Body of pancreas (tissue), 4 donors: Measurements from ENCODE around the gene TEPSIN. TPM values are rescaled to one million over a fixed set of nuclear protein-coding genes. Genes with fewer than 3 reads are reported as not detected.

ENCODE experiments used
- ATAC-seq: fragments of 150-250 bp; one replicate; pipeline ENCODE4 v1.9.1; 2016
- DNase-seq, 4 donors: peaks; one replicate each; pipeline ENCODE4 v3.0.0-alpha.2; 2019
- H3K27ac ChIP-seq, 4 donors: fragments of 200-600 bp; sonication (generic); 1 replicate in 3 of 4; 2 replicates in 1 of 4; pipeline versions ENCODE4 v1.5.1 to v1.6.1; 2016 to 2019; ENCODE audit warnings: mild to moderate bottlenecking in 1 of 4, mixed read lengths in 1 of 4, moderate library complexity in 1 of 4
- H3K27me3 ChIP-seq, 2 donors: fragments of 200-600 bp; sonication (generic); one replicate each; pipeline ENCODE4 v1.6.0; 2016; ENCODE audit warnings: mild to moderate bottlenecking in 1 of 2
- H3K36me3 ChIP-seq, 2 donors: fragments of 200-600 bp; sonication (generic); replicated peaks in 1 of 2; 2 replicates each; pipeline ENCODE4 v1.5.1; 2016; ENCODE audit warnings: low read depth in 2 of 2; ENCODE audit not compliant: insufficient read depth in 1 of 2
- H3K4me1 ChIP-seq: fragments of 200-600 bp; sonication (generic); one replicate; pipeline ENCODE4 v1.6.0; 2016
- H3K4me3 ChIP-seq, 2 donors: fragments of 200-600 bp; sonication (generic); 1 replicate in 1 of 2; 2 replicates in 1 of 2; pipeline ENCODE4 v1.5.1; 2016 to 2019
- H3K9me3 ChIP-seq, 3 donors: fragments of 200-600 bp; sonication (generic); 1 replicate in 2 of 3; 2 replicates in 1 of 3; pipeline ENCODE4 v1.5.1; 2016
- POLR2A ChIP-seq, 3 donors: fragments of 450-650 bp; IDR thresholded peaks; one replicate each; pipeline ENCODE4 v1.6.1; 2016; ENCODE audit warnings: antibody characterized with exemption in 3 of 3, mild to moderate bottlenecking in 2 of 3
- WGBS, 2 donors: methylation state at CpG; one replicate each; pipeline ENCODE4 v1.1.5; 2017; 5-methylcytosine and 5-hydroxymethylcytosine counted together
- intact Hi-C: fragments of 100-400 bp; cut with DNase I; formaldehyde crosslinking; loops from one replicate; pipeline ENCODE4 v1.15.1; 2023
- total RNA-seq, 2 donors: library from RNA; depleted of rRNA; stranded (reverse); fragments of >200 nt; gene quantifications; one replicate each; pipeline ENCODE4 v1.1.0, GENCODE V29; 2016
- TF ChIP-seq, protein P1 (sequence below), 7 experiments: fragments of 450-650 bp in 4 of 7; fragments of 200-600 bp in 3 of 7; sonication (generic) in 3 of 7; IDR thresholded peaks; one replicate each; pipeline ENCODE4 v1.5.1; 2016 to 2019; ENCODE audit warnings: antibody characterized with exemption in 7 of 7

TEPSIN gene
- total RNA-seq, 2 donors from 2014 or later = 31.9 to 102 TPM

DNA sequence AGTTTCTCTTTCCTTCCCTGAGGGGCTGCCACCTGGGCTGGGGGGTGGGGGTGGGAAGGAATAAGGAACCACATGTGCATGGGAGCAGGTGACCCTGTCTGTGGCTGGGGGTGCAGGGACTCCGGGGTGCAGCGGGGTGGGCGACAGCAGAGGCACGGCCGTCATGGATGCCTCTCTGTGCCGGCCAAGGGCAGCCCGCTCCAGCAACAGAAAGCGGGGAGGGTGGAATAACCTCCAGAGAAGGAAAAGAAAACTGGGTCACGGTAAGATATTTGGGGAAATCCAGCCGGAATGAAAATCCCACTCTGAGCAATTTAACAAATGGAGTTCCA lies 4.4 kb upstream of the TEPSIN start:
- H3K9me3 ChIP-seq = no peaks in the 10 kb centered on the region
- H3K4me1 ChIP-seq = peaks cover 15% of the 10 kb centered on the region
- no peak for DNase-seq
- H3K27ac ChIP-seq = no peak overlapping the region
- H3K4me3 ChIP-seq = no peak overlapping the region
- no peaks in the 10 kb centered on the region for H3K27me3 ChIP-seq
- WGBS, 2 donors = 85 to 88% methylated on average over 10 of the region's 10 CpGs
- ATAC-seq = no peak
- H3K36me3 ChIP-seq = no peaks in the 10 kb centered on the region
- TF ChIP-seq, protein P1, sequence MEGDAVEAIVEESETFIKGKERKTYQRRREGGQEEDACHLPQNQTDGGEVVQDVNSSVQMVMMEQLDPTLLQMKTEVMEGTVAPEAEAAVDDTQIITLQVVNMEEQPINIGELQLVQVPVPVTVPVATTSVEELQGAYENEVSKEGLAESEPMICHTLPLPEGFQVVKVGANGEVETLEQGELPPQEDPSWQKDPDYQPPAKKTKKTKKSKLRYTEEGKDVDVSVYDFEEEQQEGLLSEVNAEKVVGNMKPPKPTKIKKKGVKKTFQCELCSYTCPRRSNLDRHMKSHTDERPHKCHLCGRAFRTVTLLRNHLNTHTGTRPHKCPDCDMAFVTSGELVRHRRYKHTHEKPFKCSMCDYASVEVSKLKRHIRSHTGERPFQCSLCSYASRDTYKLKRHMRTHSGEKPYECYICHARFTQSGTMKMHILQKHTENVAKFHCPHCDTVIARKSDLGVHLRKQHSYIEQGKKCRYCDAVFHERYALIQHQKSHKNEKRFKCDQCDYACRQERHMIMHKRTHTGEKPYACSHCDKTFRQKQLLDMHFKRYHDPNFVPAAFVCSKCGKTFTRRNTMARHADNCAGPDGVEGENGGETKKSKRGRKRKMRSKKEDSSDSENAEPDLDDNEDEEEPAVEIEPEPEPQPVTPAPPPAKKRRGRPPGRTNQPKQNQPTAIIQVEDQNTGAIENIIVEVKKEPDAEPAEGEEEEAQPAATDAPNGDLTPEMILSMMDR (IDR thresholded peaks at IDR 0.05) = no peak
- no peak for TF ChIP-seq POLR2A (IDR thresholded peaks at IDR 0.05)
- intact Hi-C loops = no loop called here

DNA sequence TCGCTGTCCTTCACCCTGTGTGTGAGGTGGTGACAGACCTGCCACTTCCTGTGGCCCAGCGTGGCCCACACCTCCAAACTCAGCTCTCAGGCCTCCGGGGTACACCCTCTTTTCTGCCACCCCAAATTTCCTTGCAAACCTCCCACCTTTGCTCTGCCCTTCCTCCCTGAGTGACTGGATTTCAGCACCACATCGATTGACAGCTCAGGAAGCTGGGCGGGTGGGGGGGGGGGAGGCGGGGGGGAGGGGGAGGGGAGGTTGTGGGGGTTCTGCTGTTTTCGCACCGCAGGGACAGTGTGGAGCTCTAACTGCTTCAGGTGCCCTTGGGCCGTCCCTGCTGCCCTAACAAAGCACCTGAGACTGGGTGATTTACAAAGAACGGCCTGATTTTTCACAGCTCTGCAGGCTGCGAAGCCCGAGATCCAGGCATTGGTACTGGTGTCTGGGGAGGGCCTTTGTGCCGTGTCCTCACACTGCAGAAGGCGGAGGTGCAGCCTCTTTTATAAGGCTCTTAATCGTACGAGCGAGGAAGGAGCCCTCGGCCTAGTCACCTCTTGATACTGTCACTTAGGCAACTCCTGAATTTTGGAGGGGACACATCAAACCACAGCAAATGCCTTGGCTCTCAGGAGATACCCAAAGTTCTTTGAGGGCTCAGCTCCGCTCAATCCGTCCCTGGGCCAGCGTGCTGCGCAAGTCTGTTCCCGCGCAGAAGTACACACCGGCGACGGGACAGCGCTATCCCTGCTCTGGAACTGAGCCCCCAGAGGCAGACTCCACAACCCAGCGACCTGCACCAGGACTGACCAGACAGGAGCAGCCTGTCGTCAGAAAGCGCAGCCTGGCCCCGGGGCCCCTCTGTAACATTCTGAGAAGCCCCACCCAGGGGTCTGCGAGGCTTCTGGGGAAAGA lies 3.8 kb upstream of the TEPSIN start:
- Histone ChIP-seq H3K27ac (no peak overlapping the region), H3K27me3 (no peaks in the 10 kb centered on the region), H3K4me3 (no peak overlapping the region), H3K4me1 (peaks cover 22% of the 10 kb centered on the region), H3K9me3 (no peaks in the 10 kb centered on the region), H3K36me3 (no peaks in the 10 kb centered on the region)
- ATAC-seq (no peak), DNase-seq (no peak)
- intact Hi-C loops = no loop called here
- 66 to 73% methylated on average over 24 to 30 of the region's 33 CpGs for WGBS, 2 donors
- TF ChIP-seq POLR2A (IDR thresholded peaks at IDR 0.05) = no peak
- TF ChIP-seq, protein P1 (IDR thresholded peaks at IDR 0.05) = no peak

DNA sequence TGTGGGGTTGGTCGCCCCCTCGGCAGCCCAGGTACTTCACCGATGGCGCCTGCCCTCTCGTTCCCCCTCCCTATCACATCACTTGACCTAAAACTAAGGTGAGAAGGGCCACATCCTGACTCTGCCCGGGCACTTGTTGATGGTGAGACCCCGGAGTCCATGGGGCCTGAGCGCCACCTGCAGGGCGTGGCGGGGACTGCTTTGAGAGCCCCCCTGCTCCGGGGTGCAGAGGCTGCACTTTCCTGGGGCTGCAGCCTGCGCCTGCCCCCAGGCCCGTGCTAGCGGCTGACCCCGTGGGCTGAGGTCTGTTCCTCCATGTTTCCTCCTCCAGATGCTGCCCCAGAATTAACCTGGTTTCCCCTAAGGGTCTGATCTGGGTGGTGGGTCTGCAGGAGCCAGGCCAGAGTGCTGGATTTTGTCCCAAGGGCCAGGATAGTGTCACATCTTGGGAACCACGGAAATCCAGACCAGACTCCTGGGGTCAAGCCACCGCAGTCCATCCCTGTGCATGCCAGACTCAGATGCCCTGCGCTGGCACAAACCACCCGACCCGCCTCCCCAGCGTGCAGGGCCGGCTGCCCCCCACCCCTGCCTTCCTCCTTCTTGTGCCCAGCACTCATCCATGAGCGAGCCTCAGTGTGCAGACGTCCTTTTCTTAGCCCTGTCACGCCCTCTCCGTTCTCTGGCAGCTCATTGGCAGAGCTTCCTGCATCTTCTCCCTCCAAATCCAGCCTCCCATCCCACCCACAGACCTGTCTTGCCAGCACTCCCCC lies 3.0 kb upstream of the TEPSIN start:
- H3K4me3 ChIP-seq = no peak overlapping the region
- WGBS, 2 donors = 43 to 46% methylated on average over 10 to 26 of the region's 26 CpGs
- H3K27me3 ChIP-seq = no peaks in the 10 kb centered on the region
- no peaks in the 10 kb centered on the region for H3K9me3 ChIP-seq
- intact Hi-C loops = no loop called here
- DNase-seq (peak; percentile 47 to 67 (median 53)), ATAC-seq (no peak)
- no peaks in the 10 kb centered on the region for H3K36me3 ChIP-seq
- no peak for TF ChIP-seq POLR2A (IDR thresholded peaks at IDR 0.05)
- TF ChIP-seq, protein P1 (IDR thresholded peaks at IDR 0.05) = peak; percentile 49 to 62 (median 59)
- H3K27ac ChIP-seq = no peak overlapping the region
- H3K4me1 ChIP-seq = peaks cover 30% of the 10 kb centered on the region

DNA sequence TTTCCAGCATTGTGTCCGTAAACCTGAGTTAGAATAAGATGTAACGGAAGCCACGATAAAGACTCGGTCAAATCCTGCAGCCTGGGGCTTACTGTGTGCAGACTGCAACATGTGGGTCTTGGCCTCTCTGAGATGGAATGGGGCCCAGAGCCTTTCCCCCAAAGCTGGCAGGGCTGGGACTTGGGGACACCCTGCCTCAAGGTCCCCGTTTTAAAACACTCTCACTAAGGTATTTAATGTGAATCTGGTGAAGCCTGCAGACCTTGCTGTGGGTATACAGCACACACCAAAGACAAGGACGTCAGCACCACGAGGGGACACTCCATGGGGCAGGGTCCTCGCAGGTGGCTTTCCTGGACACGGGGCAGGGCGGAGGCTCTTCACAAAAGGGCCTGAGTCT lies 2.3 kb upstream of the TEPSIN start:
- DNase-seq (no peak), ATAC-seq (no peak)
- whole genome bisulfite sequencing, 2 donors = 81 to 82% methylated on average over 4 to 10 of the region's 10 CpGs
- Histone ChIP-seq H3K9me3 (no peaks in the 10 kb centered on the region), H3K4me3 (no peak overlapping the region), H3K4me1 (peaks cover 32% of the 10 kb centered on the region), H3K27me3 (no peaks in the 10 kb centered on the region), H3K36me3 (no peaks in the 10 kb centered on the region), H3K27ac (no peak overlapping the region)
- intact Hi-C loops = no loop called here
- TF ChIP-seq POLR2A (IDR thresholded peaks at IDR 0.05) = no peak
- TF ChIP-seq, protein P1 (IDR thresholded peaks at IDR 0.05) = no peak
